HG02852 (cell line): ENCODE results near the gene FAM234B.
"Not testable (repeated sequence)": the region's sequence is repeated elsewhere in the genome, so short reads cannot be mapped to it uniquely, and the experiment has no call there.

Source experiments
- ATAC-seq: cut with Tn5 transposase; IDR thresholded peaks from one replicate; pipeline ENCODE4 v1.9.1; 2021; ENCODE audit warnings: mild to moderate bottlenecking, moderate library complexity; ENCODE audit not compliant: unreplicated experiment

Gene FAM234B

GRCh38 chr12:13022851-13023271 is 21.3 kb upstream of the FAM234B start:
- no peak for ATAC-seq

GRCh38 chr12:13023811-13024530 is 20.2 kb upstream of the FAM234B start:
- ATAC-seq, result no peak

- ATAC-seq, result no peak
Measured at GRCh38 chr12:13024531-13024916, 19.7 kb upstream of the FAM234B start.

GRCh38 chr12:13026286-13026685 is 17.9 kb upstream of the FAM234B start:
- no peak for ATAC-seq

- no peak for ATAC-seq
Measured at GRCh38 chr12:13027032-13027431, 17.1 kb upstream of the FAM234B start.

GRCh38 chr12:13027508-13027907 is 16.7 kb upstream of the FAM234B start:
- no peak for ATAC-seq

- no peak for ATAC-seq
Measured at GRCh38 chr12:13028825-13029570, 15.2 kb upstream of the FAM234B start.

GRCh38 chr12:13030541-13031291 is 13.5 kb upstream of the FAM234B start:
- ATAC-seq, result no peak

- ATAC-seq, result no peak
Measured at GRCh38 chr12:13032164-13032563, 12.0 kb upstream of the FAM234B start.

- no peak for ATAC-seq
Measured at GRCh38 chr12:13033476-13033875, 10.7 kb upstream of the FAM234B start.

GRCh38 chr12:13035335-13035734 is 8.8 kb upstream of the FAM234B start:
- ATAC-seq, result not testable (repeated sequence)

- no peak for ATAC-seq
Measured at GRCh38 chr12:13036881-13037280, 7.3 kb upstream of the FAM234B start.

- ATAC-seq, result no peak
Measured at GRCh38 chr12:13038491-13039161, 5.6 kb upstream of the FAM234B start.

GRCh38 chr12:13039328-13039956 is 4.7 kb upstream of the FAM234B start:
- no peak for ATAC-seq

GRCh38 chr12:13041224-13041623 is 3.0 kb upstream of the FAM234B start:
- no peak for ATAC-seq

GRCh38 chr12:13042666-13043230 is 1.4 kb upstream of the FAM234B start:
- ATAC-seq, result no peak

GRCh38 chr12:13044906-13045299 is 722 bp downstream of the FAM234B start:
- no peak for ATAC-seq

- no peak for ATAC-seq
Measured at GRCh38 chr12:13045816-13046215, 1.6 kb downstream of the FAM234B start.

- ATAC-seq, result no peak
Measured at GRCh38 chr12:13046964-13047363, 2.8 kb downstream of the FAM234B start.

GRCh38 chr12:13049816-13050215 is 5.6 kb downstream of the FAM234B start:
- ATAC-seq, result no peak
